HTERT RPE-1 (cell line): Measurements from ENCODE around the gene PROZ.

ENCODE experiments used
- in situ Hi-C: fragments of 300-500 bp; cut with MboI; formaldehyde crosslinking; loops from 4 replicates; pipeline ENCODE4 v1.14.3; 2020; ENCODE audit warnings: low sequenced_read_pairs

Gene PROZ

GRCh38 chr13:113140677-113141600 is 17.5 kb upstream of the PROZ start:
- in situ Hi-C loops = no loop called here

- in situ Hi-C loops = no loop called here
Observed at GRCh38 chr13:113141601-113141970, 16.9 kb upstream of the PROZ start.

GRCh38 chr13:113142876-113143275 is 15.6 kb upstream of the PROZ start:
- in situ Hi-C loops = no loop called here

- in situ Hi-C loops = no loop called here
Observed at GRCh38 chr13:113143466-113144254, 14.8 kb upstream of the PROZ start.

GRCh38 chr13:113144255-113144629 is 14.2 kb upstream of the PROZ start:
- in situ Hi-C loops = no loop called here

GRCh38 chr13:113145496-113145895 is 13.0 kb upstream of the PROZ start:
- in situ Hi-C loops = no loop called here

GRCh38 chr13:113145911-113146598 is 12.4 kb upstream of the PROZ start:
- in situ Hi-C loops = no loop called here

GRCh38 chr13:113146750-113147149 is 11.7 kb upstream of the PROZ start:
- in situ Hi-C loops = no loop called here

- in situ Hi-C loops = no loop called here
Observed at GRCh38 chr13:113147206-113147605, 11.2 kb upstream of the PROZ start.

GRCh38 chr13:113148407-113148806 is 10.0 kb upstream of the PROZ start:
- in situ Hi-C loops = no loop called here

- in situ Hi-C loops = no loop called here
Observed at GRCh38 chr13:113148940-113149503, 9.4 kb upstream of the PROZ start.

- in situ Hi-C loops = no loop called here
Observed at GRCh38 chr13:113149711-113150549, 8.5 kb upstream of the PROZ start.

GRCh38 chr13:113150550-113151365 is 7.7 kb upstream of the PROZ start:
- in situ Hi-C loops = no loop called here

- in situ Hi-C loops = no loop called here
Observed at GRCh38 chr13:113151745-113152690, 6.4 kb upstream of the PROZ start.

GRCh38 chr13:113152691-113152983 is 5.8 kb upstream of the PROZ start:
- in situ Hi-C loops = no loop called here

GRCh38 chr13:113152984-113153809 is 5.3 kb upstream of the PROZ start:
- in situ Hi-C loops = no loop called here
